Adrenal gland (tissue), 5 donors: ENCODE data around the gene ATP1B2.

Experiments
- POLR2A ChIP-seq, 2 donors: fragments of 450-650 bp; IDR thresholded peaks; one replicate each; pipeline ENCODE4 v1.6.1; 2017; ENCODE audit warnings: antibody characterized with exemption in 2 of 2, mild to moderate bottlenecking in 2 of 2, moderate library complexity in 1 of 2
- TF ChIP-seq, protein P1 (sequence below), 6 experiments: fragments of 450-650 bp in 4 of 6; fragments of 200-600 bp in 2 of 6; sonication (generic) in 1 of 6; IDR thresholded peaks; 1 replicate in 5 of 6; 2 replicates in 1 of 6; pipeline versions ENCODE4 v1.5.1 to v1.8.0; 2016 to 2021; ENCODE audit warnings: antibody characterized with exemption in 6 of 6, mild to moderate bottlenecking in 2 of 6, moderate library complexity in 1 of 6
- donor health status: DM: no; HTN: no; CAD: no.

DNA sequence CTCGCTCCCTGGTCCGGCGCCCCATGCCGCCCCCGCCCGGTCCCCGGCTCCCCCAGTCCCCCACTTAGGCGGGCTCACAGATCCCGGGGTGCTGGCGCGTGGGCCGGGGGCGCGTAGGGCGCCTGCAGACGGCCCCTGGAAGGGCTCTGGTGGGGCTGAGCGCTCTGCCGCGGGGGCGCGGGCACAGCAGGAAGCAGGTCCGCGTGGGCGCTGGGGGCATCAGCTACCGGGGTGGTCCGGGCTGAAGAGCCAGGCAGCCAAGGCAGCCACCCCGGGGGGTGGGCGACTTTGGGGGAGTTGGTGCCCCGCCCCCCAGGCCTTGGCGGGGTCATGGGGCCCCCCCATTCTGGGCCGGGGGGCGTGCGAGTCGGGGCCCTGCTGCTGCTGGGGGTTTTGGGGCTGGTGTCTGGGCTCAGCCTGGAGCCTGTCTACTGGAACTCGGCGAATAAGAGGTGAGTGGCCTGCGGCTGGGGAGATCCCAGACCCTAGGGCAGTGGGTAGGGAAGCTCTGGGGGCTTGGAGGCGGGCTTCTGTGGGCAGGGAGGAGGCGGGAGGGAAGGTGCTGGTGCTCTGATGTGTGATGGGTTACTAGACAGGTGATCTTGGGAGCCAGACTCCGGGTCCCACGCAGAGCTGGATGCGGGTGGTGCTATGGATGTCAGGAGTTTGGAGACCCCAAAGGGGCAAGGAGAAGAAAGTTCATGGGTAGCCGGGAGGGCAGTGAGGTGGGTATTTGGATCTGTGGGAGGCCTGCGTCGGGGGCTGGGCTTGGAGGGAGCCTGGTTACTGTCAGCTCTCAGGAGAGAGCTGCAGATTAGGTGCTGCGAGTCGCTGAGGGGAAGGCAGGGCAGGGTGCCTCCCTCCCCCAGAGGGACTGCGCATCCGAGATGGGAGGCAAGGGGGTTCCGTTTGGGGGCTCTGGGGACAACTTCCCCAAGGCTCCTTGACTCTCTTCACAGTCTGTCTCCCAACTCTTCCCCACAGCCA, 54.8 kb downstream of the ATP1B2 start:
- TF ChIP-seq, protein P1, sequence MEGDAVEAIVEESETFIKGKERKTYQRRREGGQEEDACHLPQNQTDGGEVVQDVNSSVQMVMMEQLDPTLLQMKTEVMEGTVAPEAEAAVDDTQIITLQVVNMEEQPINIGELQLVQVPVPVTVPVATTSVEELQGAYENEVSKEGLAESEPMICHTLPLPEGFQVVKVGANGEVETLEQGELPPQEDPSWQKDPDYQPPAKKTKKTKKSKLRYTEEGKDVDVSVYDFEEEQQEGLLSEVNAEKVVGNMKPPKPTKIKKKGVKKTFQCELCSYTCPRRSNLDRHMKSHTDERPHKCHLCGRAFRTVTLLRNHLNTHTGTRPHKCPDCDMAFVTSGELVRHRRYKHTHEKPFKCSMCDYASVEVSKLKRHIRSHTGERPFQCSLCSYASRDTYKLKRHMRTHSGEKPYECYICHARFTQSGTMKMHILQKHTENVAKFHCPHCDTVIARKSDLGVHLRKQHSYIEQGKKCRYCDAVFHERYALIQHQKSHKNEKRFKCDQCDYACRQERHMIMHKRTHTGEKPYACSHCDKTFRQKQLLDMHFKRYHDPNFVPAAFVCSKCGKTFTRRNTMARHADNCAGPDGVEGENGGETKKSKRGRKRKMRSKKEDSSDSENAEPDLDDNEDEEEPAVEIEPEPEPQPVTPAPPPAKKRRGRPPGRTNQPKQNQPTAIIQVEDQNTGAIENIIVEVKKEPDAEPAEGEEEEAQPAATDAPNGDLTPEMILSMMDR (IDR thresholded peaks at IDR 0.05): no peak
- no peak for TF ChIP-seq POLR2A (IDR thresholded peaks at IDR 0.05)
